Loucy (cell line): Measurements from ENCODE around the gene TOP3B.

ENCODE experiments used
- EZH2phosphoT487 ChIP-seq: fragments of 200-600 bp; IDR thresholded peaks from 2 replicates; pipeline ENCODE4 v1.6.1; 2018; ENCODE audit warnings: antibody characterized with exemption, mild to moderate bottlenecking, moderate library complexity, borderline replicate concordance
- TF ChIP-seq, protein P1 (sequence below): fragments of 200-600 bp; sonication (generic); conservative IDR thresholded peaks from 2 replicates; pipeline ENCODE4 v1.5.1; 2014; ENCODE audit warnings: mild to moderate bottlenecking, antibody characterized with exemption, low read length

DNA sequence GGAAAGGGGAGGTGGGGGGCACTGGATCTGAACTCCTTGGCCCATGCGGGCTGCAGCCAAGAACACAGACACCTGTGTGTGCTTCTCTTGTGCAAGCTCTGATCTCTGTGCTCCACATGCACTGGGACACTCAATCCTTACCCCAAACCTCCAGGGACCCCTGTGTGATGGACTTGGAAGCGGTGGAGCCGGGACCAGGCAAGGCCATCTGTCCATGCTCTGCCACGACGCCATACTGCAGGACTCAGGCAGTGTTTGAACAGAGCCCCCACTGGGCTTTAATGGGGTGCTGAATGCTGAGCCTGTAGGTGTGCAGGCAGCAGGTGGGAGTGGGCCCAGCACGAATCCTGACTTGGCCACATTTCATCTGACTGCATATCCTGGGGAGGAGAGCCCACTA lies 53.3 kb downstream of the TOP3B start:
- TF ChIP-seq EZH2phosphoT487, result no peak
- TF ChIP-seq, protein P1, sequence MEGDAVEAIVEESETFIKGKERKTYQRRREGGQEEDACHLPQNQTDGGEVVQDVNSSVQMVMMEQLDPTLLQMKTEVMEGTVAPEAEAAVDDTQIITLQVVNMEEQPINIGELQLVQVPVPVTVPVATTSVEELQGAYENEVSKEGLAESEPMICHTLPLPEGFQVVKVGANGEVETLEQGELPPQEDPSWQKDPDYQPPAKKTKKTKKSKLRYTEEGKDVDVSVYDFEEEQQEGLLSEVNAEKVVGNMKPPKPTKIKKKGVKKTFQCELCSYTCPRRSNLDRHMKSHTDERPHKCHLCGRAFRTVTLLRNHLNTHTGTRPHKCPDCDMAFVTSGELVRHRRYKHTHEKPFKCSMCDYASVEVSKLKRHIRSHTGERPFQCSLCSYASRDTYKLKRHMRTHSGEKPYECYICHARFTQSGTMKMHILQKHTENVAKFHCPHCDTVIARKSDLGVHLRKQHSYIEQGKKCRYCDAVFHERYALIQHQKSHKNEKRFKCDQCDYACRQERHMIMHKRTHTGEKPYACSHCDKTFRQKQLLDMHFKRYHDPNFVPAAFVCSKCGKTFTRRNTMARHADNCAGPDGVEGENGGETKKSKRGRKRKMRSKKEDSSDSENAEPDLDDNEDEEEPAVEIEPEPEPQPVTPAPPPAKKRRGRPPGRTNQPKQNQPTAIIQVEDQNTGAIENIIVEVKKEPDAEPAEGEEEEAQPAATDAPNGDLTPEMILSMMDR, result no peak
